ENCODE results near the gene PNMA6E.

GRCh38 chrX:153442463-153442862 is 41.3 kb upstream of the PNMA6E start:
- no peak for TF ChIP-seq CTCF (IDR thresholded peaks at IDR 0.05; ENCODE audit: low read depth, low read length, poor library complexity, severe bottlenecking)
- TF ChIP-seq EZH2phosphoT487 (IDR thresholded peaks at IDR 0.05; ENCODE audit: borderline replicate concordance, low read length): no peak
